B cell (primary cell): Measurements from ENCODE around the gene CAMK2D. TPM values are rescaled to one million over a fixed set of nuclear protein-coding genes. Genes with fewer than 3 reads are reported as not detected.
A peak's percentile ranks its signal among the peaks of the same experiment; 100 is the strongest.

Experiments
- ATAC-seq: fragments of 200-7000 bp; cut with Tn5 transposase; one replicate; pipeline ENCODE4 v1.10.0; 2021; ENCODE audit warnings: low read depth, mild to moderate bottlenecking, moderate number of reproducible peaks, moderate library complexity
- CTCF ChIA-PET: fragments of 350-600 bp; sonication (Branson Sonifier 250); formaldehyde crosslinking; loops from one replicate; lab custom pipeline; 2021; ENCODE audit warnings: antibody characterized with exemption, inconsistent platforms; lab: Charles Lee
- POLR2A ChIA-PET: fragments of 350-600 bp; sonication (Branson Sonifier 250); formaldehyde crosslinking; loops from one replicate; lab custom pipeline; 2021; ENCODE audit warnings: antibody characterized with exemption; lab: Charles Lee
- DNase-seq: peaks from one replicate; pipeline ENCODE4 v3.0.0; 2013
- H2AFZ ChIP-seq: 2 replicates; pipeline ENCODE4 v1.6.1; 2012; ENCODE audit warnings: mild to moderate bottlenecking, low read depth, low read length; ENCODE audit not compliant: insufficient read depth, poor library complexity, severe bottlenecking
- H3K27ac ChIP-seq, 2 donors: 1 replicate in 1 of 2; 2 replicates in 1 of 2; pipeline ENCODE4 v1.5.1; 2012 to 2013; ENCODE audit warnings: low read length in 2 of 2, mild to moderate bottlenecking in 2 of 2, moderate library complexity in 1 of 2
- H3K27me3 ChIP-seq, 4 experiments: fragments of 200-600 bp in 1 of 4; sonication (generic) in 1 of 4; replicated peaks in 1 of 4; 1 replicate in 2 of 4; 2 replicates in 2 of 4; pipeline versions ENCODE4 v1.6.1 to v1.7.0; 2013 to 2016; ENCODE audit warnings: low read length in 3 of 4, mild to moderate bottlenecking in 2 of 4, mixed read lengths in 1 of 4, moderate library complexity in 1 of 4; ENCODE audit not compliant: insufficient read depth in 4 of 4, control insufficient read depth in 3 of 4; ENCODE audit errors: control extremely low read depth in 1 of 4
- H3K36me3 ChIP-seq, 2 experiments: replicated peaks in 1 of 2; 1 replicate in 1 of 2; 2 replicates in 1 of 2; pipeline versions ENCODE4 v1.6.1 to v1.7.1; 2013; ENCODE audit warnings: low read length in 1 of 2; ENCODE audit not compliant: insufficient read depth in 2 of 2, control insufficient read depth in 1 of 2; ENCODE audit errors: control extremely low read depth in 1 of 2, extremely low read depth in 1 of 2
- H3K4me1 ChIP-seq, 2 donors: fragments of 200-600 bp in 1 of 2; sonication (generic) in 1 of 2; 1 replicate in 1 of 2; 2 replicates in 1 of 2; pipeline versions ENCODE4 v1.5.1 to v1.6.1; 2013 to 2017; ENCODE audit warnings: low read length in 2 of 2; ENCODE audit not compliant: control insufficient read depth in 2 of 2, insufficient read depth in 2 of 2
- H3K4me2 ChIP-seq: replicated peaks from 2 replicates; pipeline ENCODE3; 2012; ENCODE audit warnings: mild to moderate bottlenecking, low read depth, low read length; ENCODE audit not compliant: poor library complexity, severe bottlenecking
- H3K4me3 ChIP-seq, 5 experiments: fragments of 200-600 bp in 1 of 5; sonication (generic) in 1 of 5; 1 replicate in 3 of 5; 2 replicates in 2 of 5; pipeline versions ENCODE4 v1.5.1 to v1.7.0; 2011 to 2016; ENCODE audit warnings: low read length in 4 of 5, mild to moderate bottlenecking in 4 of 5, low read depth in 2 of 5, control low read depth in 1 of 5, moderate library complexity in 1 of 5; ENCODE audit not compliant: insufficient read depth in 1 of 5; ENCODE audit errors: control extremely low read depth in 1 of 5, extremely low read depth in 1 of 5
- H3K79me2 ChIP-seq: fragments of 200-600 bp; sonication (generic); one replicate; pipeline ENCODE4 v1.6.0; 2016; ENCODE audit warnings: low read length; ENCODE audit not compliant: control insufficient read depth, insufficient read depth
- H3K9ac ChIP-seq: fragments of 200-600 bp; sonication (generic); 2 replicates; pipeline ENCODE4 v1.6.1; 2017; ENCODE audit warnings: mild to moderate bottlenecking, low read length, moderate library complexity
- H3K9me3 ChIP-seq, 3 donors: one replicate each; pipeline versions ENCODE4 v1.6.1 to v1.7.1; 2013; ENCODE audit warnings: low read length in 2 of 3; ENCODE audit not compliant: control insufficient read depth in 2 of 3, insufficient read depth in 1 of 3; ENCODE audit errors: control extremely low read depth in 1 of 3
- H4K20me1 ChIP-seq: 2 replicates; pipeline ENCODE4 v1.6.0; 2012; ENCODE audit warnings: mild to moderate bottlenecking, low read length; ENCODE audit not compliant: insufficient read depth, control insufficient read depth, poor library complexity, severe bottlenecking
- H3K27ac Mint-ChIP-seq: one replicate; pipeline ENCODE4 v1.8.0; 2021; ENCODE audit warnings: mixed read lengths
- H3K27me3 Mint-ChIP-seq: one replicate; pipeline ENCODE4 v1.8.0; 2021; ENCODE audit warnings: mixed read lengths
- H3K4me1 Mint-ChIP-seq: one replicate; pipeline ENCODE4 v1.8.0; 2021; ENCODE audit warnings: mixed read lengths
- H3K4me3 Mint-ChIP-seq: one replicate; pipeline ENCODE4 v1.8.0; 2021; ENCODE audit warnings: mixed read lengths
- H3K9me3 Mint-ChIP-seq: one replicate; pipeline ENCODE4 v1.8.0; 2022; ENCODE audit warnings: mixed read lengths; ENCODE audit not compliant: insufficient read depth
- CTCF ChIP-seq: fragments of 200-600 bp; IDR thresholded peaks from one replicate; pipeline ENCODE4 v1.8.0; 2022; ENCODE audit warnings: antibody characterized with exemption, mild to moderate bottlenecking
- EZH2 ChIP-seq: IDR thresholded peaks from 2 replicates; pipeline ENCODE4 v1.6.1; 2012; ENCODE audit warnings: borderline replicate concordance, low read depth, mild to moderate bottlenecking, moderate library complexity, low read length; ENCODE audit not compliant: insufficient read depth, poor library complexity, severe bottlenecking
- WGBS: methylation state at CpG from one replicate; pipeline ENCODE4 v1.1.5; 2013; ENCODE audit warnings: missing lambda C conversion rate; ENCODE audit not compliant: insufficient coverage; 5-methylcytosine and 5-hydroxymethylcytosine counted together
- intact Hi-C: fragments of 100-400 bp; cut with micrococcal nuclease; formaldehyde crosslinking; loops from one replicate; pipeline ENCODE4 v1.10.0; 2022
- polyA plus RNA-seq: library from polyadenylated mRNA; depleted of rRNA; stranded (reverse); fragments of >200 nt; gene quantifications from 2 replicates; pipeline ENCODE4 v1.2.3, GENCODE V29; 2012
- total RNA-seq, 2 donors: library from RNA; stranded (reverse); fragments of 120-200 nt in 1 of 2; gene quantifications; 1 replicate in 1 of 2; 2 replicates in 1 of 2; pipeline versions ENCODE4 v1.2.3 to v1.2.4, GENCODE V29; 2013 to 2022

The CAMK2D gene
- total and polyA plus RNA-seq, 2 donors (not counting 1 experiment from before 2014, with no cell fraction given) = 26.3 to 57.0 TPM

- Histone ChIP-seq H3K4me1 (peaks cover 37 to 46% of the 10 kb centered on the region in 2 donors), H3K27ac (no peak overlapping the region), H4K20me1 (no peaks in the 10 kb centered on the region), H3K27me3 (no peaks in the 10 kb centered on the region), H3K4me2 (no peak overlapping the region), H3K79me2 (peaks cover 82% of the 10 kb centered on the region), H3K9ac (no peak overlapping the region), H3K36me3 (peaks cover 0 to 17% of the 10 kb centered on the region in 2 experiments), H3K9me3 (no peaks in the 10 kb centered on the region), H2AFZ (no peak overlapping the region), H3K4me3 (no peak overlapping the region)
- no peaks in the 10 kb centered on the region for H3K27me3 Mint-ChIP-seq
- no peaks in the 10 kb centered on the region for H3K9me3 Mint-ChIP-seq
- ATAC-seq (no peak), DNase-seq (no peak)
- no peak for TF ChIP-seq EZH2
- no peak for TF ChIP-seq CTCF
- peaks cover 46% of the 10 kb centered on the region for H3K4me1 Mint-ChIP-seq
- intact Hi-C loops = no loop called here
- ChIA-PET CTCF (no interaction called here), POLR2A (no interaction called here)
- no peak overlapping the region for H3K4me3 Mint-ChIP-seq
- H3K27ac Mint-ChIP-seq = peak overlapping the region; percentile 0
- 100% methylated on average over 1 of the region's 2 CpGs for WGBS
Observed at GRCh38 chr4:113621633-113622032, 139.9 kb downstream of the CAMK2D start.

GRCh38 chr4:113620032-113620431 is 141.5 kb downstream of the CAMK2D start:
- POLR2A ChIA-PET = interaction anchor here (0.6 kb wide), 1 partner anchor 69 kb away, joined by 3 read pairs; no protein-coding TSS in a partner anchor
- DNase-seq (no peak), ATAC-seq (no peak)
- no peaks in the 10 kb centered on the region for H3K9me3 ChIP-seq
- peaks cover 0 to 13% of the 10 kb centered on the region in 2 experiments for H3K36me3 ChIP-seq
- H4K20me1 ChIP-seq = no peaks in the 10 kb centered on the region
- H2AFZ ChIP-seq = no peak overlapping the region
- Mint-ChIP-seq H3K27ac (no peak overlapping the region), H3K27me3 (no peaks in the 10 kb centered on the region), H3K4me1 (peaks cover 42% of the 10 kb centered on the region), H3K9me3 (no peaks in the 10 kb centered on the region), H3K4me3 (no peak overlapping the region)
- peaks cover 80% of the 10 kb centered on the region for H3K79me2 ChIP-seq
- TF ChIP-seq EZH2 (no peak), CTCF (no peak)
- peak overlapping the region; percentile 1 to 75 for H3K27ac ChIP-seq
- no CpG with 5 or more reads among the region's 2 CpGs for WGBS
- peaks cover 41 to 55% of the 10 kb centered on the region in 2 donors for H3K4me1 ChIP-seq
- intact Hi-C loops = no loop called here
- H3K4me3 ChIP-seq = no peak overlapping the region
- no peak overlapping the region for H3K9ac ChIP-seq
- CTCF ChIA-PET = interaction anchor here (2.4 kb wide), 1 partner anchor 16 kb away, joined by 6 read pairs; no protein-coding TSS in a partner anchor
- H3K27me3 ChIP-seq = no peaks in the 10 kb centered on the region
- no peak overlapping the region for H3K4me2 ChIP-seq
